ENCODE data around the gene CD74.
"Not testable (repeated sequence)": the region's sequence is repeated elsewhere in the genome, so short reads cannot be mapped to it uniquely, and the experiment has no call there.

CD74 gene

GRCh38 chr5:150412319-150413175, at the start of gene CD74:
Gene CD74 (minus strand): TSS chr5:150412910. CDS start chr5:150412749, 161 bp downstream.
- peak; percentile 82 for DNase-seq (ENCODE audit: low spot score)

- DNase-seq (ENCODE audit: low spot score): no peak
Observed at GRCh38 chr5:150461231-150461630, 48.5 kb upstream of the CD74 start.

- no peak for DNase-seq (ENCODE audit: low spot score)
Observed at GRCh38 chr5:150460781-150461180, 48.1 kb upstream of the CD74 start.

GRCh38 chr5:150458802-150459557, 46.3 kb upstream of the CD74 start:
- DNase-seq (ENCODE audit: low spot score): peak; percentile 88

GRCh38 chr5:150457562-150458240, 45.0 kb upstream of the CD74 start:
- DNase-seq (ENCODE audit: low spot score): no peak

GRCh38 chr5:150457121-150457520, 44.4 kb upstream of the CD74 start:
- no peak for DNase-seq (ENCODE audit: low spot score)

GRCh38 chr5:150454492-150455229, 42.0 kb upstream of the CD74 start:
- DNase-seq (ENCODE audit: low spot score): no peak

GRCh38 chr5:150454027-150454426, 41.3 kb upstream of the CD74 start:
- not testable (repeated sequence) for DNase-seq (ENCODE audit: low spot score)

- no peak for DNase-seq (ENCODE audit: low spot score)
Observed at GRCh38 chr5:150452914-150453313, 40.2 kb upstream of the CD74 start.

GRCh38 chr5:150451594-150451993, 38.9 kb upstream of the CD74 start:
- DNase-seq (ENCODE audit: low spot score): no peak

GRCh38 chr5:150449517-150450339, 37.0 kb upstream of the CD74 start, which contains the start of gene RPS14:
Gene RPS14 (minus strand): TSS chr5:150449739. CDS start chr5:150447733, 2,006 bp downstream.
- peak; percentile 94 for DNase-seq (ENCODE audit: low spot score)

- no peak for DNase-seq (ENCODE audit: low spot score)
Observed at GRCh38 chr5:150448952-150449516, 36.3 kb upstream of the CD74 start.

- no peak for DNase-seq (ENCODE audit: low spot score)
Observed at GRCh38 chr5:150448334-150448733, 35.6 kb upstream of the CD74 start.

GRCh38 chr5:150447188-150447587, 34.5 kb upstream of the CD74 start:
- DNase-seq (ENCODE audit: low spot score): no peak

GRCh38 chr5:150446583-150446982, 33.9 kb upstream of the CD74 start:
- no peak for DNase-seq (ENCODE audit: low spot score)

- DNase-seq (ENCODE audit: low spot score): no peak
Observed at GRCh38 chr5:150446088-150446487, 33.4 kb upstream of the CD74 start.

- DNase-seq (ENCODE audit: low spot score): no peak
Observed at GRCh38 chr5:150444770-150445169, 32.1 kb upstream of the CD74 start.

- no peak for DNase-seq (ENCODE audit: low spot score)
Observed at GRCh38 chr5:150443242-150444075, 30.7 kb upstream of the CD74 start.

GRCh38 chr5:150442699-150443080, 30.0 kb upstream of the CD74 start:
- no peak for DNase-seq (ENCODE audit: low spot score)

All from iPS-NIHi11 (cell line).